ENCODE data around the gene TULP4. TPM values are rescaled to one million over a fixed set of nuclear protein-coding genes. Genes with fewer than 3 reads are reported as not detected.

Gene TULP4
- total and polyA plus RNA-seq, 8 donors: 18.6 to 86.8 (median 21.7) TPM

- peak in 1 of 4 donors; percentile 36 for DNase-seq
- no peak overlapping the region for H3K27ac ChIP-seq
- H3K4me3 ChIP-seq: no peak overlapping the region
- ATAC-seq: no peak
- H3K4me1 ChIP-seq: peaks cover 0 to 20% of the 10 kb centered on the region in 2 donors
- peaks cover 11 to 57% of the 10 kb centered on the region in 2 donors for H3K27me3 ChIP-seq
- no peaks in the 10 kb centered on the region for H3K36me3 ChIP-seq
- no peaks in the 10 kb centered on the region for H3K9me3 ChIP-seq
- TF ChIP-seq, protein P1, sequence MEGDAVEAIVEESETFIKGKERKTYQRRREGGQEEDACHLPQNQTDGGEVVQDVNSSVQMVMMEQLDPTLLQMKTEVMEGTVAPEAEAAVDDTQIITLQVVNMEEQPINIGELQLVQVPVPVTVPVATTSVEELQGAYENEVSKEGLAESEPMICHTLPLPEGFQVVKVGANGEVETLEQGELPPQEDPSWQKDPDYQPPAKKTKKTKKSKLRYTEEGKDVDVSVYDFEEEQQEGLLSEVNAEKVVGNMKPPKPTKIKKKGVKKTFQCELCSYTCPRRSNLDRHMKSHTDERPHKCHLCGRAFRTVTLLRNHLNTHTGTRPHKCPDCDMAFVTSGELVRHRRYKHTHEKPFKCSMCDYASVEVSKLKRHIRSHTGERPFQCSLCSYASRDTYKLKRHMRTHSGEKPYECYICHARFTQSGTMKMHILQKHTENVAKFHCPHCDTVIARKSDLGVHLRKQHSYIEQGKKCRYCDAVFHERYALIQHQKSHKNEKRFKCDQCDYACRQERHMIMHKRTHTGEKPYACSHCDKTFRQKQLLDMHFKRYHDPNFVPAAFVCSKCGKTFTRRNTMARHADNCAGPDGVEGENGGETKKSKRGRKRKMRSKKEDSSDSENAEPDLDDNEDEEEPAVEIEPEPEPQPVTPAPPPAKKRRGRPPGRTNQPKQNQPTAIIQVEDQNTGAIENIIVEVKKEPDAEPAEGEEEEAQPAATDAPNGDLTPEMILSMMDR (IDR thresholded peaks at IDR 0.05): no peak
- intact Hi-C loops (cut with DNase I): no loop called here
Measured at GRCh38 chr6:158539413-158539812, 227.1 kb downstream of the TULP4 start.

DNA sequence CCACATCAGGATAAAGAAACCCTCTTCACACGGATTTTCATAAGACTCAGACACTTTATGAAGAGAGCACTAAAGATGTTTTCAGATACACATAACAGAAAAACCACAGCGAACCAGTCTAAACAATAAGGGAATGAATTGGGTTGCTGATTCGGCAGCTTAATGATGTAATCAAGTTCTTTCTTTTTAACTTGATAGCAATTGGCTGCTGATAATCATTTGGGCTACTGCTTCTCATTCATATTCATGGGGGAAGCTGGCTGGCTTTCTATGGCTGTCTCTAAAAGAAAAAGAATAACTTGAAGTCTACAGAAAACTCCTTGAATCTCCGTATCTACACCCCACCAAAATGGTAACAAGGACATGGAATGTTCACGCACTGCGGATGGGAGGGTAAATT is 227.6 kb downstream of the TULP4 start:
- peaks cover 0 to 20% of the 10 kb centered on the region in 2 donors for H3K4me1 ChIP-seq
- no peak overlapping the region for H3K4me3 ChIP-seq
- no peaks in the 10 kb centered on the region for H3K9me3 ChIP-seq
- ATAC-seq (no peak), DNase-seq (no peak)
- intact Hi-C loops (cut with DNase I): no loop called here
- H3K27me3 ChIP-seq: peaks cover 11 to 52% of the 10 kb centered on the region in 2 donors
- no peak overlapping the region for H3K27ac ChIP-seq
- no peaks in the 10 kb centered on the region for H3K36me3 ChIP-seq
- TF ChIP-seq, protein P1 (IDR thresholded peaks at IDR 0.05): no peak

DNA sequence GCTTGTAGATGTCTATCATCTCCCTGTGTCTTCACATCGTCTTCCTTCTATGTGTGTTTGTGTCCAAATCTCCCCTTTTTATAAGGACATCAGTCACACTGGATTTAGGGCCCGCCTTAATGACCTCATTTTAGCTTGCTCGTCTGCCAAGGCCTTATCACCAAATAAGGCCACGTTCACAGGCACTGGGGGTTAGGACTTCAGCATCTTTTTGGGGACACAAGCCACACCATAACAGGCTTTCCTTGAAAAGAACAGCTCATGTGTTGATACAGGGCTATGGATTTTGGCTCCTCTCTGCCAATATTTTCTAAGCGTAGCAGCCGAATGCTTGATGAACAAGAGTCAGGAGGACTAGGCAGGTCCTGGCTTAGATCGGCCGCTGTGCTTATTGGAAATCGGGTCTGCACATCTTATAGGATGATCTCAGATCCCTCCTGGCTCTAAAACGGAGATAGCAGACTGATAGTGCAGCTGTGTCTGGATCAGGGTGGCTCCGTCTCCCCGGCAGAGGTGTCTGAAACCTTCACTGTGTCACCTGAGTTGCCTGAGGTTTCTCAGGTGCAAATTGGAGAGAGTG is 231.4 kb downstream of the TULP4 start:
- no peak overlapping the region for H3K4me3 ChIP-seq
- no peaks in the 10 kb centered on the region for H3K4me1 ChIP-seq
- no peaks in the 10 kb centered on the region for H3K36me3 ChIP-seq
- H3K27me3 ChIP-seq: peaks cover 0 to 14% of the 10 kb centered on the region in 2 donors
- TF ChIP-seq, protein P1 (IDR thresholded peaks at IDR 0.05): no peak
- ATAC-seq (no peak), DNase-seq (no peak)
- H3K9me3 ChIP-seq: no peaks in the 10 kb centered on the region
- H3K27ac ChIP-seq: no peak overlapping the region
- intact Hi-C loops (cut with DNase I): no loop called here

- peaks cover 0 to 7% of the 10 kb centered on the region in 2 donors for H3K27me3 ChIP-seq
- H3K36me3 ChIP-seq: no peaks in the 10 kb centered on the region
- no peak overlapping the region for H3K27ac ChIP-seq
- H3K4me1 ChIP-seq: no peaks in the 10 kb centered on the region
- no peaks in the 10 kb centered on the region for H3K9me3 ChIP-seq
- ATAC-seq (no peak), DNase-seq (peak in 1 of 4 donors; percentile 19)
- H3K4me3 ChIP-seq: no peak overlapping the region
- intact Hi-C loops (cut with DNase I): no loop called here
- TF ChIP-seq, protein P1 (IDR thresholded peaks at IDR 0.05): no peak
Measured at GRCh38 chr6:158544428-158544827, 232.2 kb downstream of the TULP4 start.

GRCh38 chr6:158545043-158545966 is 233.0 kb downstream of the TULP4 start:
- H3K4me1 ChIP-seq: no peaks in the 10 kb centered on the region
- intact Hi-C loops (cut with DNase I): no loop called here
- ATAC-seq (no peak), DNase-seq (peak in 1 of 4 donors; percentile 71)
- no peaks in the 10 kb centered on the region for H3K27me3 ChIP-seq
- no peak overlapping the region for H3K27ac ChIP-seq
- H3K36me3 ChIP-seq: no peaks in the 10 kb centered on the region
- no peaks in the 10 kb centered on the region for H3K9me3 ChIP-seq
- TF ChIP-seq, protein P1 (IDR thresholded peaks at IDR 0.05): no peak
- H3K4me3 ChIP-seq: no peak overlapping the region
